GM12878 (cell line): ENCODE data around the gene SBNO1. TPM values are rescaled to one million over a fixed set of nuclear protein-coding genes. Genes with fewer than 3 reads are reported as not detected.

Experiments
- ATAC-seq: fragments of 200-7000 bp; cut with Tn5 transposase; 3 replicates; pipeline ENCODE4 v1.9.1; 2020; ENCODE audit warnings: mild to moderate bottlenecking, moderate library complexity
- BruUV-seq: library from RNA; stranded (reverse); fragments of 400-500 nt; replicated peaks from 2 replicates; lab custom pipeline; 2021; lab: Mats Ljungman, UMichigan
- CTCF ChIA-PET: fragments of 300-600 bp; sonication (Branson Sonifier 250); formaldehyde crosslinking; extraction: SDS; loops from one replicate; lab custom pipeline; 2021; ENCODE audit warnings: inconsistent platforms; lab: Yijun Ruan, JAX
- POLR2A ChIA-PET: fragments of 350-600 bp; formaldehyde crosslinking; extraction: SDS; loops from one replicate; lab custom pipeline; 2021; ENCODE audit warnings: inconsistent platforms; lab: Charles Lee
- RAD21 ChIA-PET: fragments of 300-600 bp; sonication (Branson Sonifier 250); formaldehyde crosslinking; loops from one replicate; lab custom pipeline; 2023; ENCODE audit warnings: antibody characterized with exemption; ENCODE audit not compliant: unreplicated experiment; lab: Charles Lee
- SMC1A ChIA-PET: fragments of 300-600 bp; sonication (Branson Sonifier 250); formaldehyde crosslinking; loops from one replicate; lab custom pipeline; 2023; ENCODE audit not compliant: unreplicated experiment, uncharacterized antibody; lab: Charles Lee
- DNase-seq: peaks from one replicate; pipeline ENCODE4 v3.0.0-alpha.2; 2011; ENCODE audit warnings: low read depth, low spot score
- FAIRE-seq: peaks from 3 replicates; lab custom pipeline; 2011; peaks lifted over from hg19 to GRCh38; lab: Jason Lieb, UNC
- H2AFZ ChIP-seq: 2 replicates; pipeline ENCODE4 v1.6.0; 2011; ENCODE audit warnings: low read depth, low read length, control low read depth; ENCODE audit not compliant: control insufficient read depth
- H3K27ac ChIP-seq: 2 replicates; pipeline ENCODE4 v1.5.1; 2011; ENCODE audit warnings: control low read depth; ENCODE audit not compliant: control insufficient read depth, insufficient read depth
- H3K27me3 ChIP-seq, 2 experiments: replicated peaks in 1 of 2; 2 replicates each; pipeline versions ENCODE4 v1.6.0 to v1.6.1; 2011; ENCODE audit warnings: low read length in 1 of 2; ENCODE audit not compliant: control insufficient read depth in 2 of 2, insufficient read depth in 2 of 2
- H3K36me3 ChIP-seq, 2 experiments: 2 replicates each; pipeline ENCODE4 v1.5.1; 2011; ENCODE audit warnings: low read length in 1 of 2; ENCODE audit not compliant: control insufficient read depth in 2 of 2, insufficient read depth in 2 of 2
- H3K4me1 ChIP-seq: 2 replicates; pipeline ENCODE4 v1.6.1; 2011; ENCODE audit warnings: mild to moderate bottlenecking, low read length, moderate library complexity, mixed read lengths; ENCODE audit not compliant: control insufficient read depth, insufficient read depth
- H3K4me2 ChIP-seq: 2 replicates; pipeline ENCODE4 v1.6.0; 2011; ENCODE audit warnings: control low read depth; ENCODE audit not compliant: control insufficient read depth, insufficient read depth
- H3K4me3 ChIP-seq: fragments of 200-600 bp; sonication (generic); 2 replicates; pipeline ENCODE4 v1.5.1; 2016
- H3K79me2 ChIP-seq: 2 replicates; pipeline ENCODE4 v1.6.0; 2011; ENCODE audit warnings: low read length; ENCODE audit not compliant: control insufficient read depth, insufficient read depth
- H3K9ac ChIP-seq: 2 replicates; pipeline ENCODE4 v1.8.0; 2011; ENCODE audit warnings: low read length, control low read depth, mixed read lengths; ENCODE audit not compliant: control insufficient read depth, insufficient read depth
- H3K9me3 ChIP-seq: replicated peaks from 3 replicates; pipeline ENCODE4 v1.5.1; 2011; ENCODE audit warnings: mild to moderate bottlenecking, low read length; ENCODE audit not compliant: control insufficient read depth, insufficient read depth
- H4K20me1 ChIP-seq: 2 replicates; pipeline ENCODE4 v1.6.0; 2011; ENCODE audit not compliant: control insufficient read depth, insufficient read depth
- BCL3 ChIP-seq: IDR thresholded peaks from 2 replicates; pipeline ENCODE4 v1.6.1; 2011; ENCODE audit warnings: borderline replicate concordance, low read depth, mild to moderate bottlenecking, moderate library complexity, low read length; ENCODE audit not compliant: insufficient read depth, poor library complexity, severe bottlenecking
- EP300 ChIP-seq, 2 experiments: fragments of 150-350 bp in 1 of 2; IDR thresholded peaks; 2 replicates each; pipeline ENCODE4 v1.6.1; 2011 to 2012; ENCODE audit warnings: low read depth in 2 of 2, low read length in 2 of 2, borderline replicate concordance in 1 of 2, improper control_type of control experiment in 1 of 2, inconsistent platforms in 1 of 2; ENCODE audit not compliant: control insufficient read depth in 1 of 2
- IKZF2 ChIP-seq, 2 experiments: fragments of 450-650 bp; IDR thresholded peaks; 2 replicates each; pipeline ENCODE4 v1.6.1; 2017; ENCODE audit warnings: mild to moderate bottlenecking in 2 of 2, moderate library complexity in 2 of 2
- NR2F1 ChIP-seq: fragments of 450-650 bp; conservative IDR thresholded peaks from 2 replicates; pipeline ENCODE4 v1.6.1; 2017; ENCODE audit warnings: mild to moderate bottlenecking
- POLR2A ChIP-seq: IDR thresholded peaks from 2 replicates; pipeline ENCODE4 v1.6.1; 2011; ENCODE audit warnings: low read depth, mild to moderate bottlenecking, low read length
- POU2F2 ChIP-seq: IDR thresholded peaks from 3 replicates; pipeline ENCODE4 v1.6.1; 2011; ENCODE audit warnings: low read depth, mild to moderate bottlenecking, low read length, borderline replicate concordance
- SMARCA5 ChIP-seq: fragments of 450-650 bp; IDR thresholded peaks from 2 replicates; pipeline ENCODE4 v1.6.1; 2017; ENCODE audit warnings: mild to moderate bottlenecking
- WGBS: methylation state at CpG from one replicate; pipeline ENCODE4 v1.1.6; 2016; ENCODE audit warnings: low lambda C conversion rate; ENCODE audit not compliant: insufficient replicate concordance, insufficient coverage; ENCODE audit errors: missing lambda C conversion rate; 5-methylcytosine and 5-hydroxymethylcytosine counted together
- in situ Hi-C: fragments of 300-500 bp; cut with MboI; formaldehyde crosslinking; loops from 9 replicates; pipeline ENCODE4 v1.14.3; 2018; ENCODE audit warnings: mixed read lengths
- intact Hi-C: fragments of 100-400 bp; cut with micrococcal nuclease; formaldehyde crosslinking; loops from one replicate; pipeline ENCODE4 v1.14.2; 2022; ENCODE audit not compliant: unreplicated experiment
- polyA plus RNA-seq, 11 experiments: library from polyadenylated mRNA; depleted of rRNA in 4 of 11; unstranded in 6 of 11; stranded (reverse) in 5 of 11; fragments of >200 nt; fragmentation: Nextera tagmentation in 4 of 11; fragmentation: Illumina TruSeq in 1 of 11; extraction: Ambion mirVana in 4 of 11; extraction: Trizol in 1 of 11; gene quantifications; 1 replicate in 1 of 11; 2 replicates in 10 of 11; pipeline versions ENCODE4 v1.2.1 to v1.2.3, GENCODE V29; 2011 to 2016; ENCODE audit warnings: inconsistent platforms in 2 of 11, missing spikeins in 2 of 11, low read depth in 1 of 11
- total RNA-seq, 4 experiments: library from RNA; depleted of rRNA in 3 of 4; stranded (reverse); fragments of >200 nt in 3 of 4; fragmentation: Illumina TruSeq in 1 of 4; extraction: Trizol in 1 of 4; gene quantifications; 2 replicates each; pipeline versions ENCODE4 v1.2.1 to v1.2.3, GENCODE V29; 2013 to 2021
- TF ChIP-seq, protein P1 (sequence below): fragments of 450-650 bp; conservative IDR thresholded peaks from 2 replicates; pipeline ENCODE4 v1.6.1; 2017; ENCODE audit warnings: mild to moderate bottlenecking, moderate library complexity

Gene SBNO1
- total and polyA plus RNA-seq, 10 of the 15 experiments (the other 5 are each of a cell fraction or from before 2014, with no cell fraction given): 7.5 to 39.7 (median 20.9) TPM

GRCh38 chr12:123356159-123356670 is 8.4 kb downstream of the SBNO1 start:
- 83% methylated on average over 7 of the region's 7 CpGs for whole genome bisulfite sequencing
- peaks cover 0 to 1% of the 10 kb centered on the region in 2 experiments; a peak in 2 of 4 replicates for H3K36me3 ChIP-seq
- H3K9me3 ChIP-seq: no peaks in the 10 kb centered on the region
- ATAC-seq: no peak
- no peaks in the 10 kb centered on the region for H4K20me1 ChIP-seq
- H3K4me2 ChIP-seq: no peak overlapping the region
- no peak for TF ChIP-seq POLR2A
- H3K27ac ChIP-seq: no peak overlapping the region
- H3K79me2 ChIP-seq: peaks cover 78% of the 10 kb centered on the region
- no TSS peak for BruUV-seq
- POLR2A ChIA-PET: interaction anchor here (0.9 kb wide), 1 partner anchor 22 kb away, joined by 3 read pairs; no protein-coding TSS in a partner anchor
- SMC1A ChIA-PET: interaction anchor here (0.8 to 1.3 kb wide), 3 partner anchors 9 to 217 kb away, joined by 3 to 6 read pairs (median 3); no protein-coding TSS in a partner anchor
- H3K9ac ChIP-seq: no peak overlapping the region
- H3K27me3 ChIP-seq: no peaks in the 10 kb centered on the region
- intact Hi-C loops: no loop called here
- in situ Hi-C loops: no loop called here
- RAD21 ChIA-PET: interaction anchor here (0.9 kb wide), 1 partner anchor 28 kb away, joined by 3 read pairs; the partner anchor contains the start of gene KMT5A
- peaks cover 4% of the 10 kb centered on the region; the same call in 1 of the 2 replicates for H3K4me1 ChIP-seq
- no peak overlapping the region for H3K4me3 ChIP-seq
- DNase-seq: no peak
- no peak for FAIRE-seq
- CTCF ChIA-PET: interaction anchor here (0.9 to 1.9 kb wide), 4 partner anchors 11 to 226 kb away, joined by 3 to 5 read pairs (median 3); no protein-coding TSS in a partner anchor
- no peak overlapping the region for H2AFZ ChIP-seq

DNA sequence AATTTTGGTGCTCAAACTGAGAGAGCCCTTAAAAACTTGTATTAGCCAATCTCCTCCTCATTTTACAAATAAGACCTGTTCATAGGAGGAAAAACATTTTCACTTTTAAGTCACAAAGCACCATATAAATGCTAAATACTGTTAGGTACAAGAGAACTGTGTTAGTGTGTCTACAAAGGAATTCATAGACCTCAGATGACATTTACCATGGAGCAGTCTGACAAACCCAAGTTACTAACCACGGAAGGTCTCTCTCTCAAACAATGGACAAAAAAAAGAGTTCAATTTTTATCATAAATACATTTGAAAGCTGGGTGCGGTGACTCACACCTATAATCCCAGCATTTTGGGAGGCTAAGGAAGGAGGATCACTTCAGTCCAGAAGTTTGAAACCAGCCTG is 10.0 kb downstream of the SBNO1 start:
- H3K27me3 ChIP-seq: no peaks in the 10 kb centered on the region
- no peaks in the 10 kb centered on the region for H4K20me1 ChIP-seq
- no peak overlapping the region for H2AFZ ChIP-seq
- ChIA-PET CTCF (interaction anchor here (1.7 kb wide), 1 partner anchor 9 kb away, joined by 8 read pairs; no protein-coding TSS in a partner anchor), SMC1A (interaction anchor here (1.0 to 2.2 kb wide), 3 partner anchors 11 to 161 kb away, joined by 3 to 6 read pairs (median 5); no protein-coding TSS in a partner anchor), POLR2A (interaction anchor here (1.4 kb wide), 1 partner anchor 229 kb away, joined by 4 read pairs; no protein-coding TSS in a partner anchor), RAD21 (interaction anchor here (0.6 to 1.9 kb wide), 3 partner anchors 76 to 197 kb away, joined by 3 to 5 read pairs (median 3); no protein-coding TSS in a partner anchor)
- H3K79me2 ChIP-seq: peaks cover 70% of the 10 kb centered on the region
- H3K9ac ChIP-seq: no peak overlapping the region
- FAIRE-seq: no peak
- peaks cover 0 to 1% of the 10 kb centered on the region in 2 experiments; a peak in 2 of 4 replicates for H3K36me3 ChIP-seq
- DNase-seq: no peak
- no peak overlapping the region for H3K4me3 ChIP-seq
- no TSS peak for BruUV-seq
- intact Hi-C loops: no loop called here
- no peak overlapping the region for H3K27ac ChIP-seq
- H3K4me1 ChIP-seq: peaks cover 4% of the 10 kb centered on the region; the same call in 1 of the 2 replicates
- ATAC-seq: no peak
- 54% methylated on average over 2 of the region's 2 CpGs for WGBS
- no peak for TF ChIP-seq POU2F2
- TF ChIP-seq SMARCA5: no peak
- TF ChIP-seq BCL3: no peak
- no peak for TF ChIP-seq NR2F1
- no peak for TF ChIP-seq IKZF2 (IDR thresholded peaks at IDR 0.05)
- TF ChIP-seq, protein P1, sequence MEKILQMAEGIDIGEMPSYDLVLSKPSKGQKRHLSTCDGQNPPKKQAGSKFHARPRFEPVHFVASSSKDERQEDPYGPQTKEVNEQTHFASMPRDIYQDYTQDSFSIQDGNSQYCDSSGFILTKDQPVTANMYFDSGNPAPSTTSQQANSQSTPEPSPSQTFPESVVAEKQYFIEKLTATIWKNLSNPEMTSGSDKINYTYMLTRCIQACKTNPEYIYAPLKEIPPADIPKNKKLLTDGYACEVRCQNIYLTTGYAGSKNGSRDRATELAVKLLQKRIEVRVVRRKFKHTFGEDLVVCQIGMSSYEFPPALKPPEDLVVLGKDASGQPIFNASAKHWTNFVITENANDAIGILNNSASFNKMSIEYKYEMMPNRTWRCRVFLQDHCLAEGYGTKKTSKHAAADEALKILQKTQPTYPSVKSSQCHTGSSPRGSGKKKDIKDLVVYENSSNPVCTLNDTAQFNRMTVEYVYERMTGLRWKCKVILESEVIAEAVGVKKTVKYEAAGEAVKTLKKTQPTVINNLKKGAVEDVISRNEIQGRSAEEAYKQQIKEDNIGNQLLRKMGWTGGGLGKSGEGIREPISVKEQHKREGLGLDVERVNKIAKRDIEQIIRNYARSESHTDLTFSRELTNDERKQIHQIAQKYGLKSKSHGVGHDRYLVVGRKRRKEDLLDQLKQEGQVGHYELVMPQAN: no peak
- no peak for TF ChIP-seq EP300 (IDR thresholded peaks at IDR 0.05; ENCODE audit: borderline replicate concordance in 1 of 2, control insufficient read depth in 1 of 2, low read depth in 2 of 2, low read length in 2 of 2)
- H3K4me2 ChIP-seq: no peak overlapping the region
- no peaks in the 10 kb centered on the region for H3K9me3 ChIP-seq
- in situ Hi-C loops: no loop called here
